Endodermal cell (in vitro differentiated cells): ENCODE data around the gene MYF6. TPM values are rescaled to one million over a fixed set of nuclear protein-coding genes. Genes with fewer than 3 reads are reported as not detected.

ENCODE experiments used
- DNase-seq: peaks from one replicate; pipeline ENCODE4 v3.0.0-alpha.2; 2017
- H3K27ac ChIP-seq: 2 replicates; pipeline ENCODE4 v1.5.1; 2013; ENCODE audit warnings: mild to moderate bottlenecking, low read depth, low read length, moderate library complexity
- H3K27me3 ChIP-seq: 2 replicates; pipeline ENCODE4 v1.6.1; 2013; ENCODE audit warnings: mild to moderate bottlenecking, low read length, moderate library complexity; ENCODE audit not compliant: insufficient read depth, control insufficient read depth, poor library complexity, severe bottlenecking
- H3K36me3 ChIP-seq: 2 replicates; pipeline ENCODE4 v1.7.0; 2013; ENCODE audit warnings: mild to moderate bottlenecking, low read length, moderate library complexity; ENCODE audit not compliant: control insufficient read depth, insufficient read depth
- H3K4me1 ChIP-seq: one replicate; pipeline ENCODE4 v1.7.0; 2013; ENCODE audit warnings: low read length; ENCODE audit not compliant: control insufficient read depth, insufficient read depth
- H3K4me3 ChIP-seq: 2 replicates; pipeline ENCODE4 v1.5.1; 2013; ENCODE audit warnings: mild to moderate bottlenecking, low read length, moderate library complexity
- H3K9ac ChIP-seq: 2 replicates; pipeline ENCODE4 v1.6.1; 2013; ENCODE audit warnings: mild to moderate bottlenecking, low read length, moderate library complexity; ENCODE audit not compliant: poor library complexity, severe bottlenecking; ENCODE audit errors: extremely low read depth
- H3K9me3 ChIP-seq: 2 replicates; pipeline ENCODE4 v1.6.1; 2013; ENCODE audit warnings: mild to moderate bottlenecking, low read length, moderate library complexity; ENCODE audit not compliant: control insufficient read depth
- H3K27ac Mint-ChIP-seq: 2 replicates; pipeline ENCODE4 v1.8.0; 2020; ENCODE audit warnings: mixed read lengths
- H3K27me3 Mint-ChIP-seq: 2 replicates; pipeline ENCODE4 v1.8.0; 2021; ENCODE audit warnings: mild to moderate bottlenecking, mixed read lengths; ENCODE audit not compliant: insufficient read depth
- H3K36me3 Mint-ChIP-seq: 2 replicates; pipeline ENCODE4 v1.8.0; 2020; ENCODE audit warnings: low read depth, mixed read lengths
- H3K4me1 Mint-ChIP-seq: 2 replicates; pipeline ENCODE4 v1.8.0; 2020; ENCODE audit warnings: mixed read lengths
- H3K4me3 Mint-ChIP-seq: 2 replicates; pipeline ENCODE4 v1.8.0; 2020; ENCODE audit warnings: mild to moderate bottlenecking, moderate library complexity, mixed read lengths
- H3K9me3 Mint-ChIP-seq: 2 replicates; pipeline ENCODE4 v1.8.0; 2020; ENCODE audit warnings: mild to moderate bottlenecking, mixed read lengths
- CTCF ChIP-seq: fragments of 200-600 bp; sonication (generic); conservative IDR thresholded peaks from 2 replicates; pipeline ENCODE4 v1.5.0; 2021; ENCODE audit warnings: antibody characterized with exemption, mild to moderate bottlenecking
- WGBS, 2 experiments: methylation state at CpG; one replicate each; pipeline versions ENCODE4 v1.1.5 to v1.1.7; 2013; ENCODE audit warnings: missing lambda C conversion rate in 2 of 2, mixed read lengths in 1 of 2; ENCODE audit not compliant: insufficient coverage in 1 of 2, insufficient read length in 1 of 2; 5-methylcytosine and 5-hydroxymethylcytosine counted together
- total RNA-seq, 2 donors: library from RNA; stranded (reverse); fragmentation: NEBNext Ultra II Directional in 1 of 2; extraction: Animal tissue kit (Norgen Biotek cat#: 25700) in 1 of 2; gene quantifications; 2 replicates in 1 of 2; 3 replicates in 1 of 2; pipeline ENCODE4 v1.2.1, GENCODE V29; 2021

The MYF6 gene
- total RNA-seq, 2 donors from 2014 or later, result 0.38 TPM; not detected in 1

GRCh38 chr12:80701388-80701787 lies 6.0 kb upstream of the MYF6 start:
- peaks cover 30% of the 10 kb centered on the region for H3K27me3 Mint-ChIP-seq
- peaks cover 10% of the 10 kb centered on the region for H3K4me1 Mint-ChIP-seq
- no peaks in the 10 kb centered on the region for H3K9me3 Mint-ChIP-seq
- no peak for TF ChIP-seq CTCF
- no peak overlapping the region for H3K27ac ChIP-seq
- no peak for DNase-seq
- H3K9ac ChIP-seq, result no peak overlapping the region
- no peaks in the 10 kb centered on the region for H3K36me3 Mint-ChIP-seq
- H3K4me3 Mint-ChIP-seq, result no peak overlapping the region
- no peaks in the 10 kb centered on the region for H3K36me3 ChIP-seq
- no peak overlapping the region for H3K4me3 ChIP-seq
- no peak overlapping the region for H3K27ac Mint-ChIP-seq
- no peaks in the 10 kb centered on the region for H3K9me3 ChIP-seq
- WGBS, 2 experiments, result 86% methylated on average over 2 of the region's 2 CpGs; no CpG with 5 or more reads in 1 of the 2 experiments
- H3K4me1 ChIP-seq, result peaks cover 7% of the 10 kb centered on the region
- peaks cover 14% of the 10 kb centered on the region for H3K27me3 ChIP-seq

GRCh38 chr12:80702889-80703805 lies 4.3 kb upstream of the MYF6 start:
- peaks cover 7% of the 10 kb centered on the region for H3K4me1 ChIP-seq
- 72 to 76% methylated on average over 10 to 12 of the region's 12 CpGs for WGBS, 2 experiments
- Mint-ChIP-seq H3K36me3 (no peaks in the 10 kb centered on the region), H3K4me1 (peaks cover 13% of the 10 kb centered on the region), H3K4me3 (no peak overlapping the region), H3K9me3 (no peaks in the 10 kb centered on the region), H3K27ac (no peak overlapping the region), H3K27me3 (peaks cover 43% of the 10 kb centered on the region)
- no peak overlapping the region for H3K9ac ChIP-seq
- no peak overlapping the region for H3K4me3 ChIP-seq
- no peaks in the 10 kb centered on the region for H3K9me3 ChIP-seq
- H3K27me3 ChIP-seq, result peaks cover 26% of the 10 kb centered on the region
- no peaks in the 10 kb centered on the region for H3K36me3 ChIP-seq
- TF ChIP-seq CTCF, result no peak
- DNase-seq, result no peak
- H3K27ac ChIP-seq, result no peak overlapping the region

GRCh38 chr12:80704420-80704819 lies 3.0 kb upstream of the MYF6 start:
- H3K27ac Mint-ChIP-seq, result no peak overlapping the region
- H3K9ac ChIP-seq, result no peak overlapping the region
- no peak overlapping the region for H3K27ac ChIP-seq
- H3K36me3 ChIP-seq, result no peaks in the 10 kb centered on the region
- H3K27me3 ChIP-seq, result peaks cover 39% of the 10 kb centered on the region
- no peak for TF ChIP-seq CTCF
- H3K4me3 Mint-ChIP-seq, result no peak overlapping the region
- no peaks in the 10 kb centered on the region for H3K9me3 ChIP-seq
- DNase-seq, result no peak
- no peaks in the 10 kb centered on the region for H3K9me3 Mint-ChIP-seq
- H3K4me3 ChIP-seq, result no peak overlapping the region
- H3K27me3 Mint-ChIP-seq, result peaks cover 50% of the 10 kb centered on the region
- H3K4me1 ChIP-seq, result peaks cover 7% of the 10 kb centered on the region
- 81% methylated on average over 2 of the region's 2 CpGs; no CpG with 5 or more reads in 1 of the 2 experiments for whole genome bisulfite sequencing, 2 experiments
- H3K36me3 Mint-ChIP-seq, result no peaks in the 10 kb centered on the region
- H3K4me1 Mint-ChIP-seq, result peaks cover 22% of the 10 kb centered on the region
